Parathyroid adenoma (tissue), 2 donors: ENCODE data around the gene INO80B.

ENCODE experiments used
- H2AFZ ChIP-seq: fragments of 300-600 bp; sonication (generic); one replicate; pipeline ENCODE4 v1.7.0; 2017; ENCODE audit warnings: antibody characterized with exemption, mild to moderate bottlenecking
- H3K27ac ChIP-seq: fragments of 300-600 bp; sonication (generic); one replicate; pipeline ENCODE4 v1.7.0; 2017
- H3K27me3 ChIP-seq: fragments of 300-600 bp; sonication (generic); one replicate; pipeline ENCODE4 v1.7.0; 2017; ENCODE audit warnings: low read length; ENCODE audit not compliant: control insufficient read depth, insufficient read depth
- H3K36me3 ChIP-seq: fragments of 300-600 bp; sonication (generic); one replicate; pipeline ENCODE4 v1.7.0; 2017; ENCODE audit warnings: low read length; ENCODE audit not compliant: control insufficient read depth, insufficient read depth
- H3K4me1 ChIP-seq: fragments of 300-600 bp; sonication (generic); one replicate; pipeline ENCODE4 v1.7.0; 2017; ENCODE audit warnings: control low read depth
- H3K4me2 ChIP-seq: fragments of 300-600 bp; sonication (generic); one replicate; pipeline ENCODE4 v1.7.0; 2017; ENCODE audit warnings: low read length
- H3K4me3 ChIP-seq: fragments of 300-600 bp; sonication (generic); one replicate; pipeline ENCODE4 v1.7.0; 2017; ENCODE audit warnings: low read depth, low read length
- H3K79me2 ChIP-seq: fragments of 300-600 bp; sonication (generic); one replicate; pipeline ENCODE4 v1.7.0; 2017; ENCODE audit warnings: control low read depth
- H3K9ac ChIP-seq: fragments of 300-600 bp; sonication (generic); one replicate; pipeline ENCODE4 v1.7.0; 2017; ENCODE audit warnings: mild to moderate bottlenecking
- H3K9me3 ChIP-seq: fragments of 300-600 bp; sonication (generic); one replicate; pipeline ENCODE4 v1.7.0; 2017; ENCODE audit warnings: low read length; ENCODE audit not compliant: control insufficient read depth
- TF ChIP-seq, protein P1 (sequence below): fragments of 300-600 bp; sonication (generic); IDR thresholded peaks from one replicate; pipeline ENCODE4 v1.7.0; 2017; ENCODE audit warnings: antibody characterized with exemption, mild to moderate bottlenecking
- donor health status: primary hyperparathyroidism.

The INO80B gene

DNA sequence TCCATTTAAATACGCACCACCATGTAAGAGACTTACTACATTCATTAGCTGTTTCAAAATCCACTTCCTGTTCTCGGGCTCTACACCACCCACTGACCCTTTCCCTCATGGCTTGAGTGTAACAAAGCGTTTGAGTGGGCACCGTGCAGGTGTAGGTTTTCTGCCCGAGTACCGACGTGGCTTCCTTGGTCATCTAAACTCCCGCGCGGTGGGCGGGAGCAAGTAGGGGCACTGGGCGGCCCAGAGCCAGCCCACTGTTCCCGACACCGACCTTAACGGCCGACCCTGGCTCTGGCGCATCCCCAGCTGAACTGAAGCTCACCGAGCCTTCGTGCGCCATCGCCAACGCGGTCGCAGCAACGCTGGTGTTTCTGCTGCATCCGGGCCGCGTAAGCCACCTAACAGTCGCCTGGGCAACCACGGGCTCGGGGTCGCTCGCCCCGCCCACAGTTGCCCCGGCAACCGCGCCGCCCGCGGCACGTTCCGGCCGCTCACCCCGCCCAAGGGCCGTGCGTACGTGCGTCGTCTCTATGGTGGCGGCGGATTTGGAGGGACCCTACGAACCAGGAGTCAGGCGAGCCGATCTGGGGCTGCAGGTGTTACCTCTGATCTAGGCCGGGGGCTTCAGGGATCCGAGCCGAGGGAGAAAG is 33.5 kb upstream of the INO80B start, which contains the start of the genes C2orf81 and WDR54:
TSS of gene C2orf81 (minus strand) at position 399 of the 650 bp plus-strand sequence. CDS start at position 340, 59 bp downstream.
TSS of gene WDR54 (plus strand) at position 510 of the 650 bp plus-strand sequence. CDS start 424 bp downstream, outside the sequence.
- Histone ChIP-seq H3K27ac (peak within 1 kb of the TSS; percentile 59), H3K4me1 (no peaks in the 10 kb centered on the region), H3K79me2 (no peaks in the 10 kb centered on the region), H2AFZ (peak within 1 kb of the TSS; percentile 74), H3K4me2 (peak within 1 kb of the TSS; percentile 90), H3K9ac (no peak within 1 kb of the TSS), H3K4me3 (peak within 1 kb of the TSS; percentile 77), H3K36me3 (no peaks in the 10 kb centered on the region), H3K27me3 (no peaks in the 10 kb centered on the region), H3K9me3 (no peaks in the 10 kb centered on the region)
- TF ChIP-seq, protein P1, sequence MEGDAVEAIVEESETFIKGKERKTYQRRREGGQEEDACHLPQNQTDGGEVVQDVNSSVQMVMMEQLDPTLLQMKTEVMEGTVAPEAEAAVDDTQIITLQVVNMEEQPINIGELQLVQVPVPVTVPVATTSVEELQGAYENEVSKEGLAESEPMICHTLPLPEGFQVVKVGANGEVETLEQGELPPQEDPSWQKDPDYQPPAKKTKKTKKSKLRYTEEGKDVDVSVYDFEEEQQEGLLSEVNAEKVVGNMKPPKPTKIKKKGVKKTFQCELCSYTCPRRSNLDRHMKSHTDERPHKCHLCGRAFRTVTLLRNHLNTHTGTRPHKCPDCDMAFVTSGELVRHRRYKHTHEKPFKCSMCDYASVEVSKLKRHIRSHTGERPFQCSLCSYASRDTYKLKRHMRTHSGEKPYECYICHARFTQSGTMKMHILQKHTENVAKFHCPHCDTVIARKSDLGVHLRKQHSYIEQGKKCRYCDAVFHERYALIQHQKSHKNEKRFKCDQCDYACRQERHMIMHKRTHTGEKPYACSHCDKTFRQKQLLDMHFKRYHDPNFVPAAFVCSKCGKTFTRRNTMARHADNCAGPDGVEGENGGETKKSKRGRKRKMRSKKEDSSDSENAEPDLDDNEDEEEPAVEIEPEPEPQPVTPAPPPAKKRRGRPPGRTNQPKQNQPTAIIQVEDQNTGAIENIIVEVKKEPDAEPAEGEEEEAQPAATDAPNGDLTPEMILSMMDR, result no peak

DNA sequence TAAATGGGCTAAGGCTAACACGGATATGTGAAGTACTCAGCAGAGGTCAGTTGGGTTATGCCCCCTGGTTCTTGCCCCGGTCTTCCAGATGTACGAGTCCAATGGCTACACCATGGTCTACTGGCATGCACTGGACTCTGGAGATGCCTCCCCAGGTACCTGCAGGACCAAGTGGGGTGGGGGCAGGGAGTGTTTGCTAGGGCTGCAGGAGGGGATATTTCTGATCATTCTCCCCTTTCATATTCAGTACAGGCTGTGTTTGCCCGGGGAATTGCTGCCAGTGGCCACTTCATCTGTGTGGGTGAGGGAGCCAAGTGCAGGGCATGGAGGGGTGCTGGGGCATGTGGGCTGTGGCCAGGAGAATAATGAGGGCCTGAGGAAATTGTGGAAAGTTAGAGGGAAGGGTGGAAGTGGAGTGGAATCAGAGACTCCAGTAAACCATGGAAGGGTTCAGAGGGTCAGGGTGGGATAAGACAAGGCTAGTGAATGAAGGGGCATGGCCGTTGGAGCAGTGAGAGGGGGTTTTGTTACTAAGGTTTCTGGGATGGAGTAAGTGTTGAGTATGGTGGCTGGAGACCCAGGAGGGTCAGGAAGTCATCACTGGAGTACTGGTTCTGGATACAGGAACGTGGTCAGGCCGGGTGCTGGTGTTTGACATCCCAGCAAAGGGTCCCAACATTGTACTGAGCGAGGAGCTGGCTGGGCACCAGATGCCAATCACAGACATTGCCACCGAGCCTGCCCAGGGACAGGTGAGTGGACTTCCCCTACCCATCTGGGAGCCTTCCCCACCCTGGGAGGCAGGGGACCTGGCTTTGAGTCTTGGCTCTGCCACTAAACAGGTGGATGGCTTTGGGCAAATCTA is 31.4 kb upstream of the INO80B start:
- H3K27ac ChIP-seq, result no peak overlapping the region
- no peaks in the 10 kb centered on the region for H3K4me1 ChIP-seq
- no peaks in the 10 kb centered on the region for H3K79me2 ChIP-seq
- no peaks in the 10 kb centered on the region for H3K36me3 ChIP-seq
- no peak overlapping the region for H2AFZ ChIP-seq
- no peaks in the 10 kb centered on the region for H3K27me3 ChIP-seq
- H3K4me3 ChIP-seq, result no peak overlapping the region
- no peak overlapping the region for H3K9ac ChIP-seq
- TF ChIP-seq, protein P1, result no peak
- no peak overlapping the region for H3K4me2 ChIP-seq
- no peaks in the 10 kb centered on the region for H3K9me3 ChIP-seq

DNA sequence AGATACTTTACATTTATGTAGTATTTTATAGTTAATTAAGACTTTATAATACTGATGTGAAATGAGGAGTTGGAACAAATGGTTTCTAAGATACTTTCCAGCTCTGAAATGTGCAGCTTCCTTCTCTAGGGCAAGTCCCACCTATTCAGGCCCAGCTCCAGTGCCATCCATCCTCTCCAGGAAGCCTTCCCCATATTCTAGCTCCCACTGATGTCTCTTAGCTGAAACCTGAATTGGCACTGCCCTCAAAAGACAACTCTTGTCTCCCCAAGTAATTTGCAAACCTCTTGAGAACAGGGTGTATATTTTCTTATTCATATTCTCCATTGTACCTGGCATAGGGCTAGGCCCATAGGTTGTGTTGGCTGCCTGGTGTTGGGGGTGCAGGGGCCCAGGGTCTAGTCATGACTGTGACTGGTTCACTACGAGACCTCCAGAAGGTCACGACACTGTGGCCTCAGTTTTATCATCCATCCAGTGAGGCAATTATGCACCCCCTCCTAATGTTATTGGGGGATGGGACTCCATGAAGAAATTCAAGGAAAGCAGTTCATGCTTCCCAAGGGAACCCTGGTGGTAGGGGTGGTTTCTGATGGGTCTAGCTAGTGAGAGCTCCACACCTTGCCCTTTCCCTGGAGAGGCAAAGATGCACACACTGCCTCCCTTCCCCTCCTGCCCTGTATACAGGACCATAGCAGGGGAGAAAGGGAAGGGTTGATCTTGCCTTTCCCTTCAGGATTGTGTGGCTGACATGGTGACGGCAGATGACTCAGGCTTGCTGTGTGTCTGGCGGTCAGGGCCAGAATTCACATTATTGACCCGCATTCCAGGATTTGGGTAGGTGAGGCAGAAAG is 30.5 kb upstream of the INO80B start:
- H3K4me3 ChIP-seq, result no peak overlapping the region
- H3K27ac ChIP-seq, result no peak overlapping the region
- no peak overlapping the region for H3K4me2 ChIP-seq
- no peak overlapping the region for H2AFZ ChIP-seq
- H3K4me1 ChIP-seq, result no peaks in the 10 kb centered on the region
- H3K9me3 ChIP-seq, result no peaks in the 10 kb centered on the region
- H3K79me2 ChIP-seq, result no peaks in the 10 kb centered on the region
- no peak overlapping the region for H3K9ac ChIP-seq
- H3K36me3 ChIP-seq, result no peaks in the 10 kb centered on the region
- no peaks in the 10 kb centered on the region for H3K27me3 ChIP-seq
- TF ChIP-seq, protein P1, result no peak

DNA sequence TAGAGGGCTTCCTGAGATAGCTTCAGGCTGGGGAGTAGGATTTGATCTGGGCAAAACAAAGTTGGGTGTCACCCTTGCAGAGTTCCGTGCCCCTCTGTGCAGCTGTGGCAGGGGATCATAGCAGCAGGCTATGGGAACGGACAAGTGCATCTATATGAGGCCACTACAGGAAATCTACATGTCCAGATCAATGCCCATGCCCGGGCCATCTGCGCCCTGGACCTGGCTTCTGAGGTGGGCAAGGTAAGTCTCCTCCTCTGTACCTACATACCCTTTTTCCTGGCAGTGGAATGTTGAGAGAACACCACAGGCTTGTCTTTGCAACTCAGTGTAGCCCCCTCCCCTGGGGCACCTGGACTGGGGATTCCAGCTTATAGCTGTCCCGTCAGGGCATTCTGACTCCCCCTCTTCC is 29.9 kb upstream of the INO80B start:
- Histone ChIP-seq H3K9ac (no peak overlapping the region), H3K4me2 (no peak overlapping the region), H3K4me3 (no peak overlapping the region), H3K9me3 (no peaks in the 10 kb centered on the region), H3K27ac (no peak overlapping the region), H3K4me1 (no peaks in the 10 kb centered on the region), H3K79me2 (no peaks in the 10 kb centered on the region), H3K36me3 (no peaks in the 10 kb centered on the region), H3K27me3 (no peaks in the 10 kb centered on the region), H2AFZ (no peak overlapping the region)
- TF ChIP-seq, protein P1, result no peak
